Measurements from ENCODE around the gene EFHC1.
"Not testable (repeated sequence)": the region's sequence is repeated elsewhere in the genome, so short reads cannot be mapped to it uniquely, and the experiment has no call there.

Gene EFHC1

DNA sequence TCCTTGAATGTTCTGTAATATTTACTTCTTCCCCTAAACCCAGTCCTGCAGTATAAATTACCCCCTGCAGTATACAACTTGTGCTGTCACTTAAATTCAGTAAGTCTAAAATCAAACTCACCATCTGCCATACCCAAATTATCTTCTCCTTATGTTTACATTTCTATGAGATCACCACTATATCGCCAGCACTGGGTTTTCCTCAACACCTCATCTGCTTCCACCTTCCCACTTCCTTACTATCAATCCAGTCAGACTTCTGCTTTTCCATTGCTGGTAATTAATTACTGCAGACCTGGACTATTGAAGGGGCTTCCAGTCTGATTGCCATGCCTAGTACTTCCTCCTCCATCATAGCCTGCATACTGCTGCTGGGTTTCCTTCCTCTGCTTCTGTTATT, 15.2 kb downstream of the EFHC1 start:
- TF ChIP-seq, protein P1, sequence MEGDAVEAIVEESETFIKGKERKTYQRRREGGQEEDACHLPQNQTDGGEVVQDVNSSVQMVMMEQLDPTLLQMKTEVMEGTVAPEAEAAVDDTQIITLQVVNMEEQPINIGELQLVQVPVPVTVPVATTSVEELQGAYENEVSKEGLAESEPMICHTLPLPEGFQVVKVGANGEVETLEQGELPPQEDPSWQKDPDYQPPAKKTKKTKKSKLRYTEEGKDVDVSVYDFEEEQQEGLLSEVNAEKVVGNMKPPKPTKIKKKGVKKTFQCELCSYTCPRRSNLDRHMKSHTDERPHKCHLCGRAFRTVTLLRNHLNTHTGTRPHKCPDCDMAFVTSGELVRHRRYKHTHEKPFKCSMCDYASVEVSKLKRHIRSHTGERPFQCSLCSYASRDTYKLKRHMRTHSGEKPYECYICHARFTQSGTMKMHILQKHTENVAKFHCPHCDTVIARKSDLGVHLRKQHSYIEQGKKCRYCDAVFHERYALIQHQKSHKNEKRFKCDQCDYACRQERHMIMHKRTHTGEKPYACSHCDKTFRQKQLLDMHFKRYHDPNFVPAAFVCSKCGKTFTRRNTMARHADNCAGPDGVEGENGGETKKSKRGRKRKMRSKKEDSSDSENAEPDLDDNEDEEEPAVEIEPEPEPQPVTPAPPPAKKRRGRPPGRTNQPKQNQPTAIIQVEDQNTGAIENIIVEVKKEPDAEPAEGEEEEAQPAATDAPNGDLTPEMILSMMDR (IDR thresholded peaks at IDR 0.05; ENCODE audit: low read depth, low read length) = no peak
- TF ChIP-seq POLR2A (IDR thresholded peaks at IDR 0.05; ENCODE audit: extremely low read depth, insufficient read length) = no peak
- no peak for TF ChIP-seq MYC (IDR thresholded peaks at IDR 0.05; ENCODE audit: low read depth, low read length)
- TF ChIP-seq, protein P2, sequence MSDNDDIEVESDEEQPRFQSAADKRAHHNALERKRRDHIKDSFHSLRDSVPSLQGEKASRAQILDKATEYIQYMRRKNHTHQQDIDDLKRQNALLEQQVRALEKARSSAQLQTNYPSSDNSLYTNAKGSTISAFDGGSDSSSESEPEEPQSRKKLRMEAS (IDR thresholded peaks at IDR 0.05; ENCODE audit: low read depth, low read length) = no peak
- DNase-seq (ENCODE audit: low read depth) = no peak
- no peak overlapping the region for H3K4me3 ChIP-seq (ENCODE audit: low read depth, low read length)

DNA sequence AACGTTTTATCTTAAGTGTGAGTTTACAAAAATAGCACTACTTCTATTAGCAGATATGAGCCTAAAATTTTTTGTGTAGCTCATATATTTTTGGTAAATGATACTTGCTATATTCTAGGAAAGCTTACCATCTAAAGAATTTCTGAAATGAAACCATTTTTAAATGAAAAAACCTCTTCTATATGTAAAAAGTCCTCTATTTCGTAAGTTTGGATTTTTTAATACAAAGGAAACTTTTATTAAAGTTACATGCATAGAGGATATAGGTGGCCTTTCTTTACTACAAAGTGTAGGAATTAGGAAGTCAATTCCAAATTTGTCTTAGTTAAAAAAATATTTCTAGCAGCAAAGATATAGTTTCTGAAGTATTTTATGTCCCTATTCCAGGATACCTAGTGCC, 18.8 kb downstream of the EFHC1 start:
- DNase-seq (ENCODE audit: low read depth) = no peak
- H3K4me3 ChIP-seq (ENCODE audit: low read depth, low read length) = no peak overlapping the region
- TF ChIP-seq MYC (IDR thresholded peaks at IDR 0.05; ENCODE audit: low read depth, low read length) (no peak), POLR2A (IDR thresholded peaks at IDR 0.05; ENCODE audit: extremely low read depth, insufficient read length) (no peak)
- TF ChIP-seq, protein P2 (IDR thresholded peaks at IDR 0.05; ENCODE audit: low read depth, low read length) = no peak
- TF ChIP-seq, protein P1 (IDR thresholded peaks at IDR 0.05; ENCODE audit: low read depth, low read length) = no peak

DNA sequence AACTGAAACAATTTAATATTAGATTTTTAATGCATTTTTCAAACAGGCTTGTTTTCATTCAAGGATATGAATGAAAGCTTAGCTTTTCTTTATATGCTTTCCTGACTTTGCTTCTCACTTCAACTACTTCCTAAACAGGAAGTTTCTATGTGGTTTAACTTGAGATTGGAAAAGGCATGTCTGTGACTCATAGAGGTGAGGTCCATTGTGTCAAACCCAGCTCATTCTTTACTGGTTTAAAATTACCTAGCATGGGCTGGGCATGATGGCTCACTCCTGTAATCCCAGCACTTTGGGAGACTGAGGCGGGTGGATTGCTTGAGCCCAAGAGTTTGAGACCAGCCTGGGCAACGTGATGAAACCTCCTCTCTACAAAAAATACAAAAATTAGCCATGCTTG, 34.4 kb downstream of the EFHC1 start:
- DNase-seq (ENCODE audit: low read depth) = no peak
- no peak for TF ChIP-seq MYC (IDR thresholded peaks at IDR 0.05; ENCODE audit: low read depth, low read length)
- TF ChIP-seq, protein P2 (IDR thresholded peaks at IDR 0.05; ENCODE audit: low read depth, low read length) = no peak
- no peak for TF ChIP-seq POLR2A (IDR thresholded peaks at IDR 0.05; ENCODE audit: extremely low read depth, insufficient read length)
- TF ChIP-seq, protein P1 (IDR thresholded peaks at IDR 0.05; ENCODE audit: low read depth, low read length) = no peak
- H3K4me3 ChIP-seq (ENCODE audit: low read depth, low read length) = no peak overlapping the region

DNA sequence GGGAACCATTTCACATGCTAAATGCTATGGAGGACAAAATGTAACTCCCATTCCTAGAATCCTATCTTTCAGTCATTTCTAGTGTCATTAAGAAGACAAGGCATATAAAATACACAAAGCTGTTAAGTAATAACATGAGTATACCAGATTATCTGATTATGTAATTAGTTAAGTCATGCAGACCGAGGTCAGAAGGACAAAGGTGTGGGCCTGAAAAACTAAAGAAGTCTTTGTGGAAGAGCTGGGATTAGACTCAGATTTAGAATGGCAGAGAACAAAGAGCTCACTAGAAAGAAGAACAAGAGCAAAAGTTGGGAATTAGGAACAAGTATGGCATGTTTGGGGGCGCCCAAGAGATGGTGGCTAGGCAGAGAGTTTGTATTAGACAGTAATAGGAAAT, 37.0 kb downstream of the EFHC1 start:
- no peak overlapping the region for H3K4me3 ChIP-seq (ENCODE audit: low read depth, low read length)
- no peak for TF ChIP-seq MYC (IDR thresholded peaks at IDR 0.05; ENCODE audit: low read depth, low read length)
- TF ChIP-seq, protein P2 (IDR thresholded peaks at IDR 0.05; ENCODE audit: low read depth, low read length) = no peak
- TF ChIP-seq, protein P1 (IDR thresholded peaks at IDR 0.05; ENCODE audit: low read depth, low read length) = no peak
- TF ChIP-seq POLR2A (IDR thresholded peaks at IDR 0.05; ENCODE audit: extremely low read depth, insufficient read length) = no peak
- no peak for DNase-seq (ENCODE audit: low read depth)

DNA sequence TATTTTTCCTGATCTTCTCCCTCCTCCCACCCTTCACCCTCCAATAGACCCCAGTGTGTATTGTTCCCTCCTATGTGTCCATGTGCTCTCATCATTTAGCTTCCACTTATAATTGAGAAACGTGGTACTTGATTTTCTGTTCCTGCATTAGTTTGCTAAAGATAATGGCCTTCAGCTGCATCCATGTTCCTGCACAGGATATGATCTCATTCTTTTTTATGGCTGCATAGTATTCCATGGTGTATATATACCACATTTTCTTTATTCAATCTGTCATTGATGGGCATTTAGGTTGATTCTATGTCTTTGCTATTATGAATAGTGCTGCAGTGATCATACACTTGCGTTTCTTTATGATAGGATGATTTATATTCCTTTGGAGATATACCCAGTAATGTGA, 41.1 kb downstream of the EFHC1 start:
- not testable (repeated sequence) for DNase-seq (ENCODE audit: low read depth); H3K4me3 ChIP-seq (ENCODE audit: low read depth, low read length)

DNA sequence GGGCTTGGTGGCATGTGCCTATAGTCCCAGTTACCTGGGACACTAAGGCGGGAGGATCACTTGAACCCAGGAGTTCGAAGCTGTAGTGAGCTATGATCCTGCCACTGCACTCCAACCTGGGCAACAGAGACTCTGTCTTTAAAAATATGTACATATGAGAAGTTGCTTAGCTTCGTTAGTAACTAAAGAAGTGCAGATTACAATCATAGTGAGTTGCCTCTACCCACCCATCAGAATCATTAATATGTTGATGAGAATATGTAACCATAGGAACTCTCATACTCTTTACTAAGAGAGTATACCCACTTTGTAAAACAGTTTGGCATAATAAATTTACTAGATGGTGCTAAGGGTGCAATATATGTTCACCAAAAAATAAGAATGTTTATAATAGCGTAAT, 54.0 kb downstream of the EFHC1 start:
- TF ChIP-seq, protein P1 (IDR thresholded peaks at IDR 0.05; ENCODE audit: low read depth, low read length) = no peak
- TF ChIP-seq, protein P2 (IDR thresholded peaks at IDR 0.05; ENCODE audit: low read depth, low read length) = no peak
- TF ChIP-seq MYC (IDR thresholded peaks at IDR 0.05; ENCODE audit: low read depth, low read length) (no peak), POLR2A (IDR thresholded peaks at IDR 0.05; ENCODE audit: extremely low read depth, insufficient read length) (no peak)
- H3K4me3 ChIP-seq (ENCODE audit: low read depth, low read length) = no peak overlapping the region
- no peak for DNase-seq (ENCODE audit: low read depth)

All from NB4 (cell line).